Epithelial cell of alveolus of lung (primary cell): Measurements from ENCODE around the gene NDUFC1. TPM values are rescaled to one million over a fixed set of nuclear protein-coding genes. Genes with fewer than 3 reads are reported as not detected.

Experiments
- total RNA-seq: library from RNA; depleted of rRNA; stranded (reverse); fragments of >200 nt; gene quantifications from 2 replicates; pipeline ENCODE4 v1.2.1, GENCODE V29; 2015

Gene NDUFC1
- total RNA-seq = 41.7 and 44.5 TPM in 2 replicates

DNA sequence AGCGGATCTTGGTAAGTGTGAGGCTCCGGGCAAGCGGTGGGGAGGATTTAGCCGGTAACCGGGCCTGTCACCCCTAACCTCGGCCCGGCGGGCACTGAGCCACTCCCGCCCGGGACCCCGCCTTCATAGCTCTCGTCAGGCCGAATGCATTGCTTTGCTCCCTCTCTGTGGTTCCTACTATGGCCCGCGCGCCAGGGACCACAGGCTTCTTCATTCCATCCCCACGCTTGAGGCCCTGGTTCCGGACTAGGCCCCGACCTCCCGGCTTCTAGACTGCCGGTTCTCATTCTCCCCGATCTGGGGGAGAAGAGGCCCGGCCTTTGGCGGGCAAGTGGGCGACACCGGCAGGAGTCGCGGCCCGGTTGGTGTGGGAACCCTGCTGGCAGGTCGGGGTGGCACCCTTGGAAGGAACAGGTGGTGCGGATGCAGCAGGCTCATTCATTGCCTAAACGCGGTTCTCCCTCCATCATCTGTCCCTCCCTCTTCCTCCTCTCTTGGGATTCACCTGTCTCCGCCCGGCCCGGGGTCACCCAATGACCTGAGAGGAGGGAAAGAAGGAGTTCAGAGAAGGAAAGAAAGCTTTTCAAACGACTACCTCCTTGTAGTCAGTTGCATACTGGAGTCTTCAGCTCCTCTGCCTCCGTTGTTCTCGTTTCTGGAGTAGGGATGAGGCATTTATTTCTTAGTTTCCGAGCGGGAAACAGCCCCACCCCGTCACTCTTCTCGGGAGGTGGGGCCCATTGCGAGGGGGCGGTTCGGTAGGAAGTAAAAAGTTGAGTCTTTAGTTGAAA lies at the start of gene NDUFC1:
Gene NDUFC1, minus strand, starts transcription at position 657 of the 791 bp plus-strand sequence. CDS start 6,679 bp downstream, outside the sequence.

DNA sequence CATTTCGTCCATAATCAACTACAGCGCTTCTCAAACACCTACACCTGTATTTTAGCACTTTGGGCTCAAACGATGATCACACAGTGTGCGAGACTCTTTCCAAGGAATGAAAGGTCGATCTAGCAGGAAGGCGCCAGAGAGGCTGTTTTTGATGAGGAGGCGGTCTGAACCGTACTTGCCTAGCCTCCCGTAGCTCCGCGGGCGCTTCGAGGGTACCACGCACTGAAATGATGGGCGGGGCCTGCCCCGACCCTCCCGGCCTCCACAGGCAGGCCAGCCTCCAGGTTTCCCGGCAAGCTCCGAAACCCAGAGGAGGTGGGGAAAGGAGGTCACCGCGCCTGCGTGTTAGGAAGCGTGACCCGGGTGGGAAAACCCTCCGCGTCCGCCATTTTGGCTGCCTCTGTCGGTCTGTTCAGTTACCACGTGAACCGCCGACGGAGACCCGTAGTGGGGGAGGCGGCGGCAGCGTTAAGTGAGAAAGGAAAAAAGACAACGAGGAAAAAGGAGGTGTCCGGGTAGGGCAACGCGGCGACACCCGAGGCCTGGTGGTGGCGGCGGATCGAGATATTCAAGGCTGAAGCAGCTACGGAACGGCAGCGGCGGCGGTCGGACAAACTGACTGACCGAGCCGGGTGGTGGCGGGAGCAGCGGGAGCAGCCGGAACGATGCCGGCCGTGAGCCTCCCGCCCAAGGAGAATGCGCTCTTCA lies 1.0 kb downstream of the NDUFC1 start, which contains the start of gene NAA15:
Gene NAA15, plus strand, starts transcription at position 393 of the 708 bp plus-strand sequence. Its CDS starts 273 bp downstream, at position 666.

DNA sequence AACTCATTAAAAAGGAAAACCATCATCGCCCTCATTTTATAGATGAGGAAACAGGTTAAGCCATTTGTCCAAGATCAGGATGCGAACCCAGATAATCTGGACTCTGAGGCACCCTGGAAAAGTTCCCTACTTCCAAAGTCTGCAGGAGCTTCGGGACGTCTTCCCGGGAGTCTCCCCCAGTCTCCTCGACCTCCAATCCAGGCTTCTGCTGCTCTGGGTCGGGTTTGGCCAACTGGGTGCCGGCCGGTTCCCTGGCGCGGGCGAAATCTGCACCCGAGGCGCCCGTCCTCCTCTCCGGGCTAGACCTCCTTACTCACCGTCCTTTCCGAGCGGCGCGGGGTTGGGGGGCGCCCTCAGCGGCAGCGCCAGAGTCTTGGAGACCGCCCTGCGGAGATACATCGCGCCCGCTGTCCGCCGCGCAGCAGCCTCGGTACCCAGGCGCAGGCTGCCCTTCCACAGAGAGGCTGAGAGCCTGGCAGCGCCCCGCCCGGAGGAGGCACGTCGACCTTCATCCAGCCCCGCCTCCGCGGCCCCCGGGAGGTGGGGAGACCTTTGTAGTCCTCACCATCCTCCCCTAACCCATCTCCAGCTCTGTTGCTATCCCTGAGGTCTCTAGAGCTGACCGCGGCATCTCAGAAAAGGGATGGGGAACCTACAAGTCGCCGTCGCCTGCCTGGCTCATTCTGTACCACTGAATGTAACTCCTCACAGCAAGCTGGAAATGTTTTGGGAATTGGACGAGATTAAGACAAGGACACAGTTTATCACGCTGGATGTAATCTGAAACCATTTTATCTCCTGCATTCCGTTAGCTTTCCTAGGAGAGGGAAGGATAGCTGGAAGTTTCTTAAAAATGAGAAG lies 22.3 kb downstream of the NDUFC1 start, which contains the start of gene MGARP:
Gene MGARP, minus strand, starts transcription at position 466 of the 861 bp plus-strand sequence. Its CDS starts 67 bp downstream, at position 399.

Other genes starting within 250 kb of the NDUFC1 start
- 16.9 and 36.7 TPM in 2 replicates for gene ELF2, start 125.3 kb downstream of the NDUFC1 start, total RNA-seq
- gene MGARP, start 22.3 kb downstream of the NDUFC1 start, total RNA-seq = 6.1 and 29.9 TPM in 2 replicates
- 22.7 and 30.6 TPM in 2 replicates for gene NAA15, start 972 bp downstream of the NDUFC1 start, total RNA-seq
- 7.0 and 9.8 TPM in 2 replicates for gene RAB33B, start 151.6 kb upstream of the NDUFC1 start, total RNA-seq